HG02852 (cell line): ENCODE measurements around the gene OR56A1.

Experiments
- ATAC-seq: cut with Tn5 transposase; IDR thresholded peaks from one replicate; pipeline ENCODE4 v1.9.1; 2021; ENCODE audit warnings: mild to moderate bottlenecking, moderate library complexity; ENCODE audit not compliant: unreplicated experiment

OR56A1 gene

DNA sequence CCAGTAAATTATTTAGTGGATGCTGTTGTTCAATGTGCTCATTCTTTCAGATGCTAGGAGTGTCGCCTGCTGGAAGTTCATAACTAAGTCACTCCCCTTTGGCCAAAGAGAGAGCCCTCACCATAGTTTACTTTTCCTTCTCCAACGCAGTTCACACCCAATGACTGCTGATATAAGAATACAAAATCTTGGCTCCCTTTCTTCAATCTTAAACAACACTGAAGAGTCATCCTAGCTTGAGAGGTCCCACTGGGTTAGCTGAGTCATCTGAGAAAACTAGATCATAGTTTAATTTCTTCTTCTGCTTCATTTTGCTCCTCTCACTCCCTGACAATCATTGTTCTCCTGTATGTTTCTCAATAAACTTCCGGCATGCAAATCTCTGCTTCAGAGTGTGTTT is 38.4 kb downstream of the OR56A1 start:
- no peak for ATAC-seq

- no peak for ATAC-seq
Measured at GRCh38 chr11:5989203-5989602, 41.4 kb downstream of the OR56A1 start.

- ATAC-seq, result no peak
Measured at GRCh38 chr11:5986885-5987284, 43.7 kb downstream of the OR56A1 start, which contains the start of gene OR52L1. Gene OR52L1 (minus strand): TSS chr11:5986985. CDS start chr11:5986930, 55 bp downstream.

- no peak for ATAC-seq
Measured at GRCh38 chr11:5983443-5983842, 47.1 kb downstream of the OR56A1 start.

DNA sequence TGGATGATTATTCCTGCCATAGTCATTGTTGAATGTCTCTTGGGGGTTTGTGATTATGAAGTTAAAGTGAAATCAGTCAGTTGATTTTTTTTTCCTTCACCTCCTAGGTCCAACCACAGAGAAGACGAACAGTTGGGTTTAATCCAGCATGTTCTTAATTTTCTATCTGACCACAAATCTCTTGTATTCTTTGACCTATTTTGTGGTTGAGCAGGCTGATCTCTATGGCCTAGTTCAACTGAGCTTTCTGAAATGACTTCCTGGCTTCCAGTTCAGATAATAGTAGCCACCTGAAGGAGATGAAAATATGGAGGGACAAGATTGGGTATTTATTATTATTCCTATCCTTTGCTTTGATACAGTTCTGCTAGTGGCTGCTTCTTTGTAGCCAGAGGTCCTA is 57.0 kb downstream of the OR56A1 start:
- ATAC-seq, result no peak
